H1 (cell line): ENCODE data around the gene RGS2. TPM values are rescaled to one million over a fixed set of nuclear protein-coding genes. Genes with fewer than 3 reads are reported as not detected.

Source experiments
- CTCF ChIA-PET: fragments of 300-600 bp; sonication (Branson Sonifier 250); formaldehyde crosslinking; loops from one replicate; lab custom pipeline; 2021; ENCODE audit not compliant: partially characterized antibody; lab: Charles Lee
- POLR2A ChIA-PET: fragments of 300-600 bp; sonication (Branson Sonifier 250); formaldehyde crosslinking; loops from one replicate; lab custom pipeline; 2021; ENCODE audit warnings: inconsistent platforms; ENCODE audit not compliant: partially characterized antibody; lab: Charles Lee
- DNase-seq, 2 experiments: peaks; one replicate each; pipeline versions ENCODE4 v3.0.0 to v3.0.0-alpha.2; 2010 to 2022; ENCODE audit warnings: low spot score in 2 of 2, low read depth in 1 of 2, mixed read lengths in 1 of 2
- FAIRE-seq: peaks from 2 replicates; lab custom pipeline; 2011; peaks lifted over from hg19 to GRCh38; lab: Jason Lieb, UNC
- H2AFZ ChIP-seq: 2 replicates; pipeline ENCODE4 v1.8.1; 2012; ENCODE audit warnings: low read length, inconsistent platforms
- H2AK5ac ChIP-seq: 2 replicates; pipeline ENCODE4 v1.6.1; 2013; ENCODE audit warnings: low read depth, low read length
- H2BK120ac ChIP-seq: replicated peaks from 2 replicates; pipeline ENCODE3; 2013; ENCODE audit warnings: low read depth, low read length, inconsistent platforms
- H2BK12ac ChIP-seq: 2 replicates; pipeline ENCODE4 v1.6.1; 2013; ENCODE audit warnings: low read depth, low read length
- H2BK15ac ChIP-seq: 2 replicates; pipeline ENCODE4 v1.6.1; 2013; ENCODE audit warnings: low read length
- H2BK20ac ChIP-seq: 2 replicates; pipeline ENCODE4 v1.6.1; 2013; ENCODE audit warnings: low read length
- H2BK5ac ChIP-seq: 2 replicates; pipeline ENCODE4 v1.6.1; 2013; ENCODE audit warnings: low read depth, low read length
- H3K14ac ChIP-seq: 2 replicates; pipeline ENCODE4 v1.6.1; 2013; ENCODE audit warnings: inconsistent platforms; ENCODE audit not compliant: insufficient read length
- H3K18ac ChIP-seq: 2 replicates; pipeline ENCODE4 v1.6.1; 2013; ENCODE audit warnings: low read length; ENCODE audit errors: extremely low read depth
- H3K23ac ChIP-seq: 2 replicates; pipeline ENCODE4 v1.6.1; 2013; ENCODE audit warnings: inconsistent platforms; ENCODE audit not compliant: insufficient read length
- H3K23me2 ChIP-seq: 2 replicates; pipeline ENCODE4 v1.6.1; 2013; ENCODE audit warnings: low read depth, low read length
- H3K27ac ChIP-seq: 2 replicates; pipeline ENCODE4 v1.6.1; 2011; ENCODE audit warnings: low read depth, low read length, inconsistent platforms
- H3K27me3 ChIP-seq, 4 experiments: replicated peaks in 1 of 4; 1 replicate in 1 of 4; 2 replicates in 3 of 4; pipeline versions ENCODE4 v1.6.1 to v1.8.1; 2011 to 2013; ENCODE audit warnings: low read length in 3 of 4, mild to moderate bottlenecking in 3 of 4, inconsistent platforms in 2 of 4, mixed read lengths in 2 of 4, moderate library complexity in 1 of 4; ENCODE audit not compliant: control insufficient read depth in 3 of 4, insufficient read depth in 3 of 4; ENCODE audit errors: extremely low read depth in 1 of 4
- H3K36me3 ChIP-seq, 4 experiments: 2 replicates each; pipeline versions ENCODE4 v1.6.1 to v1.8.1; 2011 to 2013; ENCODE audit warnings: mild to moderate bottlenecking in 4 of 4, low read length in 3 of 4, moderate library complexity in 2 of 4, control low read depth in 1 of 4, inconsistent platforms in 1 of 4; ENCODE audit not compliant: insufficient read depth in 4 of 4, control insufficient read depth in 2 of 4
- H3K4ac ChIP-seq: replicated peaks from 2 replicates; pipeline ENCODE3; 2013; ENCODE audit warnings: low read length, low read depth, mixed read lengths, inconsistent platforms; ENCODE audit not compliant: insufficient read length
- H3K4me1 ChIP-seq, 4 experiments: replicated peaks in 1 of 4; 1 replicate in 1 of 4; 2 replicates in 3 of 4; pipeline versions ENCODE4 v1.6.1 to v1.8.1; 2011 to 2013; ENCODE audit warnings: low read length in 3 of 4, inconsistent platforms in 2 of 4, mixed read lengths in 1 of 4; ENCODE audit not compliant: insufficient read depth in 4 of 4, control insufficient read depth in 3 of 4
- H3K4me2 ChIP-seq, 2 experiments: 2 replicates each; pipeline versions ENCODE4 v1.6.1 to v1.8.1; 2011 to 2013; ENCODE audit warnings: low read depth in 2 of 2, low read length in 2 of 2, control low read depth in 1 of 2, inconsistent platforms in 1 of 2, mild to moderate bottlenecking in 1 of 2; ENCODE audit not compliant: insufficient read depth in 1 of 2
- H3K4me3 ChIP-seq, 4 experiments: fragments of 200-600, 300-600 bp in 1 of 4; sonication (generic), shearing (Covaris generic), sonication (Bioruptor Twin) in 1 of 4; 2 replicates each; pipeline versions ENCODE4 v1.5.1 to v1.8.1; 2011 to 2016; ENCODE audit warnings: low read length in 4 of 4, low read depth in 3 of 4, control low read depth in 2 of 4, inconsistent platforms in 2 of 4, mild to moderate bottlenecking in 2 of 4, mixed read lengths in 1 of 4, moderate library complexity in 1 of 4; ENCODE audit not compliant: insufficient read depth in 2 of 4; ENCODE audit errors: extremely low read depth in 1 of 4
- H3K56ac ChIP-seq: replicated peaks from 2 replicates; pipeline ENCODE3; 2013; ENCODE audit warnings: low read depth, mild to moderate bottlenecking, mixed read lengths, low read length, inconsistent platforms; ENCODE audit not compliant: insufficient read length
- H3K79me1 ChIP-seq: 2 replicates; pipeline ENCODE4 v1.6.1; 2013; ENCODE audit warnings: low read depth, low read length, control low read depth
- H3K79me2 ChIP-seq, 2 experiments: 2 replicates each; pipeline versions ENCODE4 v1.6.1 to v1.8.1; 2012 to 2013; ENCODE audit warnings: low read length in 2 of 2, mild to moderate bottlenecking in 2 of 2, inconsistent platforms in 1 of 2; ENCODE audit not compliant: insufficient read depth in 2 of 2, control insufficient read depth in 1 of 2
- H3K9ac ChIP-seq, 4 experiments: replicated peaks in 1 of 4; 1 replicate in 1 of 4; 2 replicates in 3 of 4; pipeline versions ENCODE4 v1.6.1 to v1.8.1; 2011 to 2013; ENCODE audit warnings: low read depth in 3 of 4, low read length in 3 of 4, control low read depth in 2 of 4, mild to moderate bottlenecking in 2 of 4, moderate library complexity in 2 of 4, inconsistent platforms in 1 of 4; ENCODE audit errors: extremely low read depth in 1 of 4
- H3K9me3 ChIP-seq, 2 experiments: 2 replicates each; pipeline versions ENCODE4 v1.6.1 to v1.8.1; 2012 to 2013; ENCODE audit warnings: mild to moderate bottlenecking in 2 of 2, moderate library complexity in 2 of 2, control low read depth in 1 of 2, inconsistent platforms in 1 of 2, low read depth in 1 of 2, low read length in 1 of 2, mixed read lengths in 1 of 2; ENCODE audit not compliant: insufficient read depth in 2 of 2
- H4K20me1 ChIP-seq, 2 experiments: replicated peaks in 1 of 2; 2 replicates each; pipeline versions ENCODE3 to v1.8.1; 2011 to 2013; ENCODE audit warnings: inconsistent platforms in 2 of 2, low read length in 2 of 2, mild to moderate bottlenecking in 1 of 2; ENCODE audit not compliant: insufficient read depth in 2 of 2, control insufficient read depth in 1 of 2
- H4K5ac ChIP-seq: 2 replicates; pipeline ENCODE4 v1.6.1; 2013; ENCODE audit warnings: low read length, low read depth, mixed read lengths, inconsistent platforms; ENCODE audit not compliant: insufficient read length
- H4K8ac ChIP-seq: 2 replicates; pipeline ENCODE4 v1.8.0; 2013; ENCODE audit warnings: mild to moderate bottlenecking, moderate library complexity, low read length, inconsistent platforms; ENCODE audit not compliant: insufficient read depth; ENCODE audit errors: extremely low read depth
- H4K91ac ChIP-seq: replicated peaks from 2 replicates; pipeline ENCODE3; 2013; ENCODE audit warnings: low read length, mixed read lengths, inconsistent platforms; ENCODE audit not compliant: insufficient read length
- ATF2 ChIP-seq: IDR thresholded peaks from 2 replicates; pipeline ENCODE4 v1.6.1; 2012; ENCODE audit warnings: low read length, inconsistent platforms
- ATF3 ChIP-seq: IDR thresholded peaks from 2 replicates; pipeline ENCODE4 v1.6.1; 2011; ENCODE audit warnings: low read depth, mild to moderate bottlenecking, low read length; ENCODE audit not compliant: insufficient read depth
- CTBP2 ChIP-seq: IDR thresholded peaks from 2 replicates; pipeline ENCODE4 v1.7.0; 2011; ENCODE audit warnings: borderline replicate concordance, mild to moderate bottlenecking, moderate library complexity, mixed read lengths, low read length; ENCODE audit not compliant: insufficient read depth, insufficient read length
- EGR1 ChIP-seq: IDR thresholded peaks from 2 replicates; pipeline ENCODE4 v1.6.1; 2011; ENCODE audit warnings: low read depth, low read length, borderline replicate concordance
- EZH2 ChIP-seq: fragments of 200-600 bp; sonication (generic); IDR thresholded peaks from 2 replicates; pipeline ENCODE4 v1.7.1; 2012; ENCODE audit warnings: low read depth, mild to moderate bottlenecking, moderate library complexity, low read length, inconsistent platforms; ENCODE audit not compliant: severe bottlenecking
- JUN ChIP-seq: IDR thresholded peaks from 2 replicates; pipeline ENCODE4 v1.6.1; 2011; ENCODE audit warnings: low read depth, mild to moderate bottlenecking, improper control_type of control experiment, low read length
- RAD21 ChIP-seq, 2 experiments: IDR thresholded peaks in 1 of 2; conservative IDR thresholded peaks in 1 of 2; 2 replicates each; pipeline ENCODE4 v1.6.1; 2011; ENCODE audit warnings: low read depth in 2 of 2, low read length in 2 of 2, improper control_type of control experiment in 1 of 2, inconsistent platforms in 1 of 2, mild to moderate bottlenecking in 1 of 2, moderate library complexity in 1 of 2
- SAP30 ChIP-seq: fragments of 300-600 bp; sonication (generic); IDR thresholded peaks from 2 replicates; pipeline ENCODE4 v1.7.1; 2012; ENCODE audit warnings: low read length, moderate library complexity, mild to moderate bottlenecking, inconsistent platforms; ENCODE audit not compliant: insufficient read depth, insufficient replicate concordance
- SIRT6 ChIP-seq: IDR thresholded peaks from one replicate; pipeline ENCODE4 v1.7.1; 2012; ENCODE audit warnings: low read length, inconsistent platforms
- SIX5 ChIP-seq: IDR thresholded peaks from 2 replicates; pipeline ENCODE4 v1.6.1; 2011; ENCODE audit warnings: mild to moderate bottlenecking, low read depth, low read length
- WGBS, 2 experiments: shearing (Covaris generic) in 1 of 2; methylation state at CpG; one replicate each; pipeline versions ENCODE4 v1.1.6 to v1.1.7; 2013 to 2015; ENCODE audit warnings: low lambda C conversion rate in 2 of 2, mixed read lengths in 2 of 2, inconsistent platforms in 1 of 2, low coverage in 1 of 2, missing lambda C conversion rate in 1 of 2; ENCODE audit not compliant: insufficient replicate concordance in 2 of 2, insufficient coverage in 1 of 2, insufficient read length in 1 of 2; ENCODE audit errors: extremely low coverage in 1 of 2, missing lambda C conversion rate in 1 of 2; 5-methylcytosine and 5-hydroxymethylcytosine counted together
- polyA plus RNA-seq, 7 experiments: library from polyadenylated mRNA; depleted of rRNA in 3 of 7; stranded (reverse) in 5 of 7; unstranded in 2 of 7; fragments of >200 nt in 5 of 7; fragments of 200-250 nt in 2 of 7; gene quantifications; 1 replicate in 5 of 7; 2 replicates in 1 of 7; 4 replicates in 1 of 7; pipeline versions ENCODE4 v1.2.1 to v1.2.3, GENCODE V29; 2011 to 2013; ENCODE audit warnings: missing spikeins in 2 of 7, mixed read lengths in 2 of 7
- total RNA-seq: library from RNA; stranded (reverse); fragmentation: NEBNext Ultra II Directional; extraction: Animal tissue kit (Norgen Biotek cat#: 25700); gene quantifications from 2 replicates; pipeline ENCODE4 v1.2.1, GENCODE V29; 2021

RGS2 gene
- total and polyA plus RNA-seq, 2 of the 8 experiments (the other 6 are each of a cell fraction or from before 2014, with no cell fraction given) = 9.1 to 17.0 TPM

- Histone ChIP-seq H4K91ac (no peak overlapping the region), H2BK20ac (no peak overlapping the region), H4K5ac (no peak overlapping the region), H3K23ac (no peak overlapping the region), H3K4ac (no peak overlapping the region), H3K14ac (no peak overlapping the region), H3K18ac (no peak overlapping the region), H3K79me2 (no peaks in the 10 kb centered on the region), H3K4me3 (no peak overlapping the region), H3K4me2 (no peak overlapping the region), H2AK5ac (no peak overlapping the region), H2BK12ac (no peak overlapping the region), H2BK5ac (no peak overlapping the region), H3K56ac (no peak overlapping the region), H3K9me3 (no peaks in the 10 kb centered on the region), H4K20me1 (no peaks in the 10 kb centered on the region), H3K23me2 (peaks cover 12% of the 10 kb centered on the region; the same call in 1 of the 2 replicates), H3K9ac (no peak overlapping the region), H3K36me3 (peaks cover 0 to 6% (median 0%) of the 10 kb centered on the region in 4 experiments; a peak in 1 of 8 replicates), H3K4me1 (peaks cover 0 to 7% (median 3%) of the 10 kb centered on the region in 4 experiments; a peak in 3 of 7 replicates), H2BK120ac (no peak overlapping the region), H3K27ac (no peak overlapping the region), H3K27me3 (no peaks in the 10 kb centered on the region; a peak in 3 of 7 replicates), H3K79me1 (no peaks in the 10 kb centered on the region), H2AFZ (no peak overlapping the region), H2BK15ac (no peak overlapping the region), H4K8ac (no peak overlapping the region)
- ChIA-PET POLR2A (no interaction called here), CTCF (interaction anchor here (1.0 to 4.4 kb wide), 17 partner anchors 9 to 329 kb away, joined by 3 to 43 read pairs (median 5); no protein-coding TSS in a partner anchor)
- WGBS, 2 experiments = 87% methylated on average over 2 of the region's 2 CpGs; no CpG with 5 or more reads in 1 of the 2 experiments
- no peak for FAIRE-seq
- no peak for DNase-seq
- TF ChIP-seq JUN = no peak
- TF ChIP-seq ATF2 = no peak
- TF ChIP-seq RAD21 (IDR thresholded peaks at IDR 0.05 in 1 of 2, conservative IDR thresholded peaks at IDR 0.05 in 1 of 2; ENCODE audit: low read depth in 2 of 2, low read length in 2 of 2) = peak; percentile 77 to 79
- TF ChIP-seq ATF3 = no peak
- no peak for TF ChIP-seq EZH2
- TF ChIP-seq CTBP2 = no peak
- no peak for TF ChIP-seq SAP30
- TF ChIP-seq EGR1 = no peak
- no peak for TF ChIP-seq SIRT6
- no peak for TF ChIP-seq SIX5
These were observed 3.0 kb upstream of the RGS2 start for GRCh38 chr1:192805832-192806323.
